Prostate gland (tissue), 2 donors: ENCODE results near the gene WDSUB1. TPM values are rescaled to one million over a fixed set of nuclear protein-coding genes. Genes with fewer than 3 reads are reported as not detected.

Source experiments
- DNase-seq: peaks from one replicate; pipeline ENCODE4 v3.0.0-alpha.2; 2019; ENCODE audit warnings: low spot score
- H3K27ac ChIP-seq, 2 donors: fragments of 200-600 bp; sonication (generic); 2 replicates each; pipeline ENCODE4 v1.5.1; 2017 to 2019
- H3K27me3 ChIP-seq: fragments of 200-600 bp; sonication (generic); replicated peaks from 2 replicates; pipeline ENCODE4 v1.5.1; 2019; ENCODE audit not compliant: insufficient read depth
- H3K36me3 ChIP-seq, 2 donors: fragments of 200-600 bp; sonication (generic); 1 replicate in 1 of 2; 2 replicates in 1 of 2; pipeline versions ENCODE4 v1.5.1 to v1.8.1; 2017 to 2019
- H3K4me1 ChIP-seq: fragments of 200-600 bp; sonication (generic); replicated peaks from 2 replicates; pipeline ENCODE4 v1.5.1; 2019
- H3K4me3 ChIP-seq, 2 donors: fragments of 200-600 bp; sonication (generic); 2 replicates each; pipeline ENCODE4 v1.5.1; 2017 to 2019
- H3K9me3 ChIP-seq: fragments of 200-600 bp; sonication (generic); 2 replicates; pipeline ENCODE4 v1.5.1; 2017
- CTCF ChIP-seq, 4 experiments: fragments of 200-600 bp in 2 of 4; fragments of 450-650 bp in 2 of 4; sonication (generic) in 2 of 4; IDR thresholded peaks; 1 replicate in 3 of 4; 2 replicates in 1 of 4; pipeline ENCODE4 v1.5.1; 2016 to 2019; ENCODE audit warnings: antibody characterized with exemption in 4 of 4, mild to moderate bottlenecking in 2 of 4, moderate library complexity in 2 of 4
- POLR2A ChIP-seq: fragments of 450-650 bp; IDR thresholded peaks from one replicate; pipeline ENCODE4 v1.6.1; 2016; ENCODE audit warnings: antibody characterized with exemption, mild to moderate bottlenecking
- POLR2AphosphoS5 ChIP-seq: sonication (generic); formaldehyde crosslinking; IDR thresholded peaks from one replicate; pipeline ENCODE4 v1.6.1; 2017; ENCODE audit warnings: antibody characterized with exemption
- WGBS: methylation state at CpG from one replicate; pipeline ENCODE4 v1.1.5; 2018; 5-methylcytosine and 5-hydroxymethylcytosine counted together
- intact Hi-C: fragments of 100-400 bp; cut with DNase I; formaldehyde crosslinking; loops from one replicate; pipeline ENCODE4 v1.14.2; 2022
- total RNA-seq, 2 donors: library from RNA; depleted of rRNA; stranded (reverse); fragments of >200 nt; gene quantifications; one replicate each; pipeline ENCODE4 v1.1.0, GENCODE V29; 2016

WDSUB1 gene
- total RNA-seq, 2 donors from 2014 or later, result 10.4 to 10.8 TPM

GRCh38 chr2:159224061-159224813 lies 62.3 kb downstream of the WDSUB1 start:
- WGBS, result 94% methylated on average over 17 of the region's 17 CpGs
- Histone ChIP-seq H3K4me1 (no peaks in the 10 kb centered on the region), H3K36me3 (peaks cover 0 to 6% of the 10 kb centered on the region in 2 donors), H3K27me3 (no peaks in the 10 kb centered on the region), H3K9me3 (no peaks in the 10 kb centered on the region), H3K27ac (no peak overlapping the region), H3K4me3 (no peak overlapping the region)
- TF ChIP-seq CTCF (IDR thresholded peaks at IDR 0.05), result no peak
- TF ChIP-seq POLR2AphosphoS5, result no peak
- no peak for TF ChIP-seq POLR2A
- intact Hi-C loops, result no loop called here
- no peak for DNase-seq

GRCh38 chr2:159219394-159219998 lies 67.0 kb downstream of the WDSUB1 start:
- Histone ChIP-seq H3K9me3 (no peaks in the 10 kb centered on the region), H3K27ac (no peak overlapping the region), H3K4me3 (no peak overlapping the region), H3K36me3 (peaks cover 0 to 17% of the 10 kb centered on the region in 2 donors), H3K27me3 (no peaks in the 10 kb centered on the region), H3K4me1 (no peaks in the 10 kb centered on the region)
- 96% methylated on average over 8 of the region's 8 CpGs for WGBS
- no peak for DNase-seq
- TF ChIP-seq CTCF (IDR thresholded peaks at IDR 0.05) (no peak), POLR2AphosphoS5 (no peak), POLR2A (no peak)
- intact Hi-C loops, result no loop called here

GRCh38 chr2:159218389-159218788 lies 68.1 kb downstream of the WDSUB1 start:
- H3K27ac ChIP-seq, result no peak overlapping the region
- intact Hi-C loops, result no loop called here
- H3K9me3 ChIP-seq, result no peaks in the 10 kb centered on the region
- 90% methylated on average over 6 of the region's 6 CpGs for WGBS
- no peak overlapping the region for H3K4me3 ChIP-seq
- no peak for TF ChIP-seq POLR2A
- H3K27me3 ChIP-seq, result no peaks in the 10 kb centered on the region
- H3K4me1 ChIP-seq, result no peaks in the 10 kb centered on the region
- peaks cover 0 to 18% of the 10 kb centered on the region in 2 donors for H3K36me3 ChIP-seq
- no peak for DNase-seq

- 87% methylated on average over 5 of the region's 5 CpGs for WGBS
- Histone ChIP-seq H3K4me3 (no peak overlapping the region), H3K27ac (no peak overlapping the region), H3K27me3 (no peaks in the 10 kb centered on the region), H3K36me3 (peaks cover 0 to 18% of the 10 kb centered on the region in 2 donors), H3K4me1 (no peaks in the 10 kb centered on the region), H3K9me3 (no peaks in the 10 kb centered on the region)
- intact Hi-C loops, result no loop called here
- DNase-seq, result no peak
- TF ChIP-seq POLR2A, result no peak
- TF ChIP-seq POLR2AphosphoS5, result no peak
- TF ChIP-seq CTCF (IDR thresholded peaks at IDR 0.05), result no peak
Measured at GRCh38 chr2:159217676-159218075, 68.8 kb downstream of the WDSUB1 start.

- peaks cover 0 to 18% of the 10 kb centered on the region in 2 donors for H3K36me3 ChIP-seq
Measured at GRCh38 chr2:159215116-159215515, 71.4 kb downstream of the WDSUB1 start.

More at GRCh38 chr2:159215116-159215515, 71.4 kb downstream of the WDSUB1 start:
- no peak for DNase-seq
- Histone ChIP-seq H3K9me3 (no peaks in the 10 kb centered on the region), H3K4me1 (no peaks in the 10 kb centered on the region), H3K27ac (no peak overlapping the region), H3K27me3 (no peaks in the 10 kb centered on the region), H3K4me3 (no peak overlapping the region)
- intact Hi-C loops, result no loop called here
- TF ChIP-seq POLR2AphosphoS5, result no peak
- no peak for TF ChIP-seq POLR2A
- no peak for TF ChIP-seq CTCF (IDR thresholded peaks at IDR 0.05)
- WGBS, result 97% methylated on average over 7 of the region's 7 CpGs
